Parathyroid adenoma (tissue), 2 donors: ENCODE results near the gene CTTNBP2.

Source experiments
- H2AFZ ChIP-seq: fragments of 300-600 bp; sonication (generic); one replicate; pipeline ENCODE4 v1.7.0; 2017; ENCODE audit warnings: antibody characterized with exemption, mild to moderate bottlenecking
- H3K27ac ChIP-seq: fragments of 300-600 bp; sonication (generic); one replicate; pipeline ENCODE4 v1.7.0; 2017
- H3K27me3 ChIP-seq: fragments of 300-600 bp; sonication (generic); one replicate; pipeline ENCODE4 v1.7.0; 2017; ENCODE audit warnings: low read length; ENCODE audit not compliant: control insufficient read depth, insufficient read depth
- H3K36me3 ChIP-seq: fragments of 300-600 bp; sonication (generic); one replicate; pipeline ENCODE4 v1.7.0; 2017; ENCODE audit warnings: low read length; ENCODE audit not compliant: control insufficient read depth, insufficient read depth
- H3K4me1 ChIP-seq: fragments of 300-600 bp; sonication (generic); one replicate; pipeline ENCODE4 v1.7.0; 2017; ENCODE audit warnings: control low read depth
- H3K4me2 ChIP-seq: fragments of 300-600 bp; sonication (generic); one replicate; pipeline ENCODE4 v1.7.0; 2017; ENCODE audit warnings: low read length
- H3K4me3 ChIP-seq: fragments of 300-600 bp; sonication (generic); one replicate; pipeline ENCODE4 v1.7.0; 2017; ENCODE audit warnings: low read depth, low read length
- H3K79me2 ChIP-seq: fragments of 300-600 bp; sonication (generic); one replicate; pipeline ENCODE4 v1.7.0; 2017; ENCODE audit warnings: control low read depth
- H3K9ac ChIP-seq: fragments of 300-600 bp; sonication (generic); one replicate; pipeline ENCODE4 v1.7.0; 2017; ENCODE audit warnings: mild to moderate bottlenecking
- H3K9me3 ChIP-seq: fragments of 300-600 bp; sonication (generic); one replicate; pipeline ENCODE4 v1.7.0; 2017; ENCODE audit warnings: low read length; ENCODE audit not compliant: control insufficient read depth
- TF ChIP-seq, protein P1 (sequence below): fragments of 300-600 bp; sonication (generic); IDR thresholded peaks from one replicate; pipeline ENCODE4 v1.7.0; 2017; ENCODE audit warnings: antibody characterized with exemption, mild to moderate bottlenecking
- donor health status: primary hyperparathyroidism.

CTTNBP2 gene

DNA sequence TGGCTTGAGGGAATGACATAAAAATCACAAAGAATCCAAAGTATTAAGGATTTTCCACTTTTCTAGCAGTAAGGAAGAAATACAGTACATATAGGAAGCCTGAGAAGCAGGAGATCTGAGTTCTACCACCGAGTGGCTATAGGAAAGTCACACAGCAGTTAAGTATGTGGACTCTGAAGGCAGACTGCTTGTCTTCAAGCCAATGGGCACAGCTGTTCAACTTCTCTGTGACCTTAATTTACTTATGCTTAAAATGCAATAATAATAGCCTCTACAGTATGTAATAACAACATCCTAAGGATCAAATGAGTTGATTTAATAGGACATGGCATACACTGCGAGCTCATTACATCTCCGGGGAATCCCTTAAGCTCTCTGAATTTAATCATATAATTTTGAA, 68.0 kb downstream of the CTTNBP2 start:
- no peak overlapping the region for H3K9ac ChIP-seq
- no peaks in the 10 kb centered on the region for H3K27me3 ChIP-seq
- H3K36me3 ChIP-seq, result no peaks in the 10 kb centered on the region
- no peaks in the 10 kb centered on the region for H3K4me1 ChIP-seq
- H3K79me2 ChIP-seq, result peaks cover 2% of the 10 kb centered on the region
- H3K27ac ChIP-seq, result no peak overlapping the region
- no peak overlapping the region for H2AFZ ChIP-seq
- H3K9me3 ChIP-seq, result no peaks in the 10 kb centered on the region
- H3K4me2 ChIP-seq, result no peak overlapping the region
- TF ChIP-seq, protein P1, sequence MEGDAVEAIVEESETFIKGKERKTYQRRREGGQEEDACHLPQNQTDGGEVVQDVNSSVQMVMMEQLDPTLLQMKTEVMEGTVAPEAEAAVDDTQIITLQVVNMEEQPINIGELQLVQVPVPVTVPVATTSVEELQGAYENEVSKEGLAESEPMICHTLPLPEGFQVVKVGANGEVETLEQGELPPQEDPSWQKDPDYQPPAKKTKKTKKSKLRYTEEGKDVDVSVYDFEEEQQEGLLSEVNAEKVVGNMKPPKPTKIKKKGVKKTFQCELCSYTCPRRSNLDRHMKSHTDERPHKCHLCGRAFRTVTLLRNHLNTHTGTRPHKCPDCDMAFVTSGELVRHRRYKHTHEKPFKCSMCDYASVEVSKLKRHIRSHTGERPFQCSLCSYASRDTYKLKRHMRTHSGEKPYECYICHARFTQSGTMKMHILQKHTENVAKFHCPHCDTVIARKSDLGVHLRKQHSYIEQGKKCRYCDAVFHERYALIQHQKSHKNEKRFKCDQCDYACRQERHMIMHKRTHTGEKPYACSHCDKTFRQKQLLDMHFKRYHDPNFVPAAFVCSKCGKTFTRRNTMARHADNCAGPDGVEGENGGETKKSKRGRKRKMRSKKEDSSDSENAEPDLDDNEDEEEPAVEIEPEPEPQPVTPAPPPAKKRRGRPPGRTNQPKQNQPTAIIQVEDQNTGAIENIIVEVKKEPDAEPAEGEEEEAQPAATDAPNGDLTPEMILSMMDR, result no peak
- no peak overlapping the region for H3K4me3 ChIP-seq

DNA sequence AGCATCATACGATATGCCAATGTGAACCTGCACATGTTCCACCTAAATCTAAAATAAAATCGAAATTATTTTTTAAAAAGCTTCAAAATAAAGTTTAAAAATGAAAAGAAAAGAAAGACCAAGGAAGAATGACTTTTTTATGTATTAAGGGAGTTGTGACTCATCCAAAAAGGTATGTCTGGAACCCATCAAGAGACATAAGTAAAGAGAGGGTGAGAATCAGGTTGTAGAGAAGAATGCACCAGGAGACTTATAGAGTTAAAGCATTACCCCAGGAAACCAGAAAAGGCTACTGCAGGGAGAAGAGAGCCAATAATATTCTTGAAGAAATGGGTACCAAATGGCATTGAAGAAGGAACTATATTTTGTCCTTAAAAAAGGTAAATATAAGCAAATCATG, 69.8 kb downstream of the CTTNBP2 start:
- Histone ChIP-seq H3K4me1 (no peaks in the 10 kb centered on the region), H3K79me2 (peaks cover 2% of the 10 kb centered on the region), H2AFZ (no peak overlapping the region), H3K36me3 (no peaks in the 10 kb centered on the region), H3K9me3 (no peaks in the 10 kb centered on the region), H3K4me3 (no peak overlapping the region), H3K4me2 (no peak overlapping the region), H3K9ac (no peak overlapping the region), H3K27ac (no peak overlapping the region), H3K27me3 (no peaks in the 10 kb centered on the region)
- TF ChIP-seq, protein P1, result no peak

DNA sequence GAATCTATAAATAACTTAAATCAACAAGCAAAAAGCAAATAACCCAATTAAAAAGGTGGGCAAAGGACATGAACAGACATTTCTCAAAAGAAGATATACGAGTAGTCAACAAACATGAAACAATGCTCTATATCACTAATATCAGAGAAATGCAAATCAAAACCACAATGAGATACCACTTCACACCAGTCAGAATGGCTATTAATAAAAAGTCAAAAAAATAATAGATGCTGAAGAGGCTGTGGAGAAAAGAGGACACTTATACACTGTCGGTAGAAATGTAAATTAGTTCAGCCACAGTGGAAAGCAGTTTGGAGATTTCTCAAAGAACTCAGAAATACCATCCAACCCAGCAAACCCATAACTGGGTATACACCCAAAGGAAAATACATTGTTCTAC, 70.6 kb downstream of the CTTNBP2 start:
- TF ChIP-seq, protein P1, result no peak
- no peak overlapping the region for H3K9ac ChIP-seq
- no peaks in the 10 kb centered on the region for H3K27me3 ChIP-seq
- H2AFZ ChIP-seq, result no peak overlapping the region
- H3K4me2 ChIP-seq, result no peak overlapping the region
- no peaks in the 10 kb centered on the region for H3K4me1 ChIP-seq
- H3K9me3 ChIP-seq, result no peaks in the 10 kb centered on the region
- no peaks in the 10 kb centered on the region for H3K36me3 ChIP-seq
- peaks cover 2% of the 10 kb centered on the region for H3K79me2 ChIP-seq
- no peak overlapping the region for H3K27ac ChIP-seq
- no peak overlapping the region for H3K4me3 ChIP-seq

DNA sequence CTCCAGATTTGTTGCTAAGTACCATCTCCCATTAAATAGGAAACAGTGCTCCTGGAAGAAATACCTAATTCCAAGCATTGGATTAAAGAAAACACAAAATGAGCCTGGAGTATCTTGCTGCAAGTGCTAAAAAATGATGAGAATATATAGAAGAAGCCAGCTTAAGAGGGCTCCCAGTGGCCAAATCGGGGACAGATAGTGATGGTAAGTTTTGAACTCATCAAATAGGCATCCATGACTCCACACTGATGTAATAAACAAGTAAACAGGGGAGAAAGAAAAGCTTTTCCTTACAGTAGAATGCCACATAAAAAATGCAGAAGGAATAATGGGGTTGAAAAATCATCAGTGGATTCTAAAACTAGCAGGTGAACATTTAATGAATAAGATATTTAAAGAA, 72.4 kb downstream of the CTTNBP2 start:
- Histone ChIP-seq H3K4me1 (no peaks in the 10 kb centered on the region), H3K9me3 (no peaks in the 10 kb centered on the region), H3K4me3 (no peak overlapping the region), H2AFZ (no peak overlapping the region), H3K27ac (no peak overlapping the region), H3K79me2 (peaks cover 2% of the 10 kb centered on the region), H3K36me3 (no peaks in the 10 kb centered on the region), H3K4me2 (no peak overlapping the region), H3K27me3 (no peaks in the 10 kb centered on the region), H3K9ac (no peak overlapping the region)
- TF ChIP-seq, protein P1, result no peak

DNA sequence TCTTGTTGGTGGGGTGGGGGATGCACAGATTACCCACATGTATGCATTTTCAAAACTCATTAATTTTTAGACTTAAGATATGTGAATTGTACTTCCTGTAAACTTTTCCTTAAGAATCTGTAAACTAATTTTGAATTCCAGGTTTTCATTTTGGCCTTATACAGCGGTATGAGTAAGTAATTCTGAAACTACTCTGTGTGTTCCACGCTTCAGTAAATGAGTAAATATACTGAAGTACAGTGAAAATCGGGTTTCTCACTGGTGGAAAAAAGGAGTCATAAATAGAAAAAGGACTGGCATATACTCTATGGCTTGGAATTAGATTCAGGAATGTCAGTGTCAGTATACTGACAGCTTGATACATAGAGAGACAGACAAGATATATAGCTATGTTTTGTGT, 72.8 kb downstream of the CTTNBP2 start:
- Histone ChIP-seq H3K4me1 (no peaks in the 10 kb centered on the region), H2AFZ (no peak overlapping the region), H3K9ac (no peak overlapping the region), H3K79me2 (peaks cover 2% of the 10 kb centered on the region), H3K27ac (no peak overlapping the region), H3K4me2 (no peak overlapping the region), H3K27me3 (no peaks in the 10 kb centered on the region), H3K9me3 (no peaks in the 10 kb centered on the region), H3K4me3 (no peak overlapping the region), H3K36me3 (no peaks in the 10 kb centered on the region)
- TF ChIP-seq, protein P1, result no peak
